Thyroid gland (tissue), 4 donors: ENCODE measurements around the gene NPNT. TPM values are rescaled to one million over a fixed set of nuclear protein-coding genes. Genes with fewer than 3 reads are reported as not detected.

ENCODE experiments used
- DNase-seq, 2 donors: peaks; one replicate each; pipeline ENCODE4 v3.0.0-alpha.2; 2019
- H3K27ac ChIP-seq, 3 donors: fragments of 200-600 bp; sonication (generic); 1 replicate in 2 of 3; 2 replicates in 1 of 3; pipeline ENCODE4 v1.5.1; 2016 to 2019; ENCODE audit warnings: mild to moderate bottlenecking in 1 of 3, moderate library complexity in 1 of 3
- H3K27me3 ChIP-seq: fragments of 200-600 bp; sonication (generic); one replicate; pipeline ENCODE4 v1.5.1; 2019
- H3K36me3 ChIP-seq, 2 donors: fragments of 200-600 bp; sonication (generic); one replicate each; pipeline ENCODE4 v1.5.1; 2016 to 2019
- H3K4me1 ChIP-seq, 2 donors: fragments of 200-600 bp; sonication (generic); one replicate each; pipeline ENCODE4 v1.5.1; 2017 to 2019
- H3K4me3 ChIP-seq, 3 donors: fragments of 200-600 bp; sonication (generic); replicated peaks in 1 of 3; 1 replicate in 2 of 3; 2 replicates in 1 of 3; pipeline ENCODE4 v1.5.1; 2016; ENCODE audit warnings: mild to moderate bottlenecking in 1 of 3
- H3K9me3 ChIP-seq: fragments of 200-600 bp; sonication (generic); one replicate; pipeline ENCODE4 v1.5.1; 2017
- POLR2A ChIP-seq, 2 donors: fragments of 450-650 bp; IDR thresholded peaks; one replicate each; pipeline ENCODE4 v1.6.1; 2017; ENCODE audit warnings: antibody characterized with exemption in 2 of 2, mild to moderate bottlenecking in 2 of 2, moderate library complexity in 1 of 2
- WGBS, 2 donors: methylation state at CpG; one replicate each; pipeline ENCODE4 v1.1.5; 2017; 5-methylcytosine and 5-hydroxymethylcytosine counted together
- intact Hi-C: fragments of 100-400 bp; cut with DNase I; formaldehyde crosslinking; loops from one replicate; pipeline ENCODE4 v1.15.1; 2023
- total RNA-seq, 4 donors: library from RNA; depleted of rRNA; stranded (reverse); fragments of >200 nt; gene quantifications; one replicate each; pipeline ENCODE4 v1.2.3, GENCODE V29; 2016
- TF ChIP-seq, protein P1 (sequence below), 6 experiments: fragments of 200-600 bp in 3 of 6; fragments of 450-650 bp in 3 of 6; sonication (generic) in 3 of 6; IDR thresholded peaks; one replicate each; pipeline ENCODE4 v1.5.1; 2016 to 2019; ENCODE audit warnings: antibody characterized with exemption in 6 of 6, mild to moderate bottlenecking in 2 of 6, inconsistent platforms in 1 of 6, moderate library complexity in 1 of 6

NPNT gene
- total RNA-seq, 4 donors from 2014 or later = 630 to 907 (median 817) TPM

DNA sequence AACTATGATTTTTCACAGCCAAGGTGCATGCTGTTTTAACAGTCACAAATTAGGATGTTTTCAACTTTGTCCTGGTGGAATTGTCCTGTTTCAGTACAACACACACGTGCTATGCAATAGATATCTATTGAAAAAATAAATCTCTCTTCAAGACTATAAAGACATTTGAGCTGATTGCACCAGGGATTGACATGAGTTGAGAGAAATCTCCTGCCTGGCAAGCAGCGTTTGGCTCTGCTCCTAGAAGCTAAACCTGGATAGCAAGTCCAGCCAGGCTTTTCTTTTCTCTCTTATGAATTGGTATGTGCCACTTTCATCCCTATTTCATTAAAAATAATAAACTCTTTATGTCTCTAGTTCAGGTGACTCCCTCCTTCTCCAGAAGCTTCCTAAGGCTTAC, 16.6 kb upstream of the NPNT start:
- intact Hi-C loops = no loop called here
- Histone ChIP-seq H3K27me3 (no peaks in the 10 kb centered on the region), H3K36me3 (no peaks in the 10 kb centered on the region), H3K27ac (no peak overlapping the region), H3K4me1 (peaks cover 6 to 15% of the 10 kb centered on the region in 2 donors), H3K4me3 (no peak overlapping the region), H3K9me3 (no peaks in the 10 kb centered on the region)
- 29 to 33% methylated on average over 2 of the region's 2 CpGs for WGBS, 2 donors
- peak; percentile 42 to 57 for DNase-seq
- TF ChIP-seq, protein P1, sequence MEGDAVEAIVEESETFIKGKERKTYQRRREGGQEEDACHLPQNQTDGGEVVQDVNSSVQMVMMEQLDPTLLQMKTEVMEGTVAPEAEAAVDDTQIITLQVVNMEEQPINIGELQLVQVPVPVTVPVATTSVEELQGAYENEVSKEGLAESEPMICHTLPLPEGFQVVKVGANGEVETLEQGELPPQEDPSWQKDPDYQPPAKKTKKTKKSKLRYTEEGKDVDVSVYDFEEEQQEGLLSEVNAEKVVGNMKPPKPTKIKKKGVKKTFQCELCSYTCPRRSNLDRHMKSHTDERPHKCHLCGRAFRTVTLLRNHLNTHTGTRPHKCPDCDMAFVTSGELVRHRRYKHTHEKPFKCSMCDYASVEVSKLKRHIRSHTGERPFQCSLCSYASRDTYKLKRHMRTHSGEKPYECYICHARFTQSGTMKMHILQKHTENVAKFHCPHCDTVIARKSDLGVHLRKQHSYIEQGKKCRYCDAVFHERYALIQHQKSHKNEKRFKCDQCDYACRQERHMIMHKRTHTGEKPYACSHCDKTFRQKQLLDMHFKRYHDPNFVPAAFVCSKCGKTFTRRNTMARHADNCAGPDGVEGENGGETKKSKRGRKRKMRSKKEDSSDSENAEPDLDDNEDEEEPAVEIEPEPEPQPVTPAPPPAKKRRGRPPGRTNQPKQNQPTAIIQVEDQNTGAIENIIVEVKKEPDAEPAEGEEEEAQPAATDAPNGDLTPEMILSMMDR (IDR thresholded peaks at IDR 0.05) = no peak
- TF ChIP-seq POLR2A (IDR thresholded peaks at IDR 0.05) = no peak

DNA sequence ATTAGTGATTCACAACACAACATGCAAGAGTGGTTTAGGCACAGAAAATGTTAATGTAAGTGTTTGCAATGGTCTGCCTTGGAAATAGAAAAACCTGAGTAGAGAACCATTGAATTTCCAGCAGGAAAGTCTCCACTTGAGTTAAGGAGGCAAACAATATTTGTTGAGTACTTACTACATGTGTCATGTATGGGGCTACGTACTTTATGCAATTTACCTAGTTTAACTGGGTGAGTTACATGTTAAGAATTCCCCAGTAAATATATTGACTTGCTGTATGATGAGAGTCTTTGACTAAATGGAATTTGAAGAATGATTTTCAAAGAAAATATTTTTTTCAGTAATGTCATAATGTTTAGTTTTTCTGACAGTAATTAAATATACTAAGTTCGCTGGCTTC, 7.8 kb upstream of the NPNT start:
- Histone ChIP-seq H3K4me1 (no peaks in the 10 kb centered on the region), H3K36me3 (no peaks in the 10 kb centered on the region), H3K27me3 (no peaks in the 10 kb centered on the region), H3K27ac (no peak overlapping the region), H3K4me3 (no peak overlapping the region), H3K9me3 (no peaks in the 10 kb centered on the region)
- no peak for TF ChIP-seq POLR2A (IDR thresholded peaks at IDR 0.05)
- TF ChIP-seq, protein P1 (IDR thresholded peaks at IDR 0.05) = no peak
- no peak for DNase-seq
- WGBS, 2 donors = 94 to 95% methylated on average over 2 of the region's 2 CpGs
- intact Hi-C loops = no loop called here

DNA sequence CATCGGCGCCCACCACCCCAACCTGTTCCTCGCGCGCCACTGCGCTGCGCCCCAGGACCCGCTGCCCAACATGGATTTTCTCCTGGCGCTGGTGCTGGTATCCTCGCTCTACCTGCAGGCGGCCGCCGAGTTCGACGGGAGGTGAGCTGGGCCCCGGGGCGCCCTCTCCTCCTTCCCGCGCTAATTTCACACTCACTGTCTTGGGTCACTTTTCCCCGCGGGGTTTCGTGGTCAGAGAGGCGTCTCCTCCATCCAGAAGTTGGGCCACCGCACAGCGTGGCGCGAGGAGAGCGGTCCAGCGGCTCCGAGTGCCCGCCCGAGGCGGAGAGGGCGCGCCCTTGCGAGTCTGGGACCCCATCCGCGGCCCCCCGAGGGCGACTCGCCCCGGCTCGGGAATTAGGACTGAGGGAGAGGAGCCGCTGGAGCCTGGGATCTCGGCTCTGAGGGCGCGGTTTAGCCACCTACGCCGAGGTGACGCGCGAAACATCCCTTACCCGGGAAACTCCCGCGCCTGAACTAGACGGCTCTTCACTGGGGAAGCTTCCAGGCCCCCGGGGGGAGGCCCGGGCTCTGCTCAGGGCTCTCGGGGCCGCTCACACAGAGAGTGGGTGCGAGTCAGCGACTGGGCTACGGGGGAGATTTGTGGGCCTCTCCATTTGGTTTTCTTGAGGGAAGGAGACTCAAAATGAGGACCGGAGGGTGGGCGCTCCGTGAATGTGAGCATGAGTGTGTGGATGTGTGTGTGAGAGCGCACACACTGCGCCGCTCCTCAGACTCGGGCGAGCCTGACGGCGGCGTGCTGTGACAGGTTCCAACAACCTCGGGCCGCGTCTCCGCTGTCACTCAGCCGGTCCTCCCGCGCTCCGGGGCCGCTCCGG, 551 bp downstream of the NPNT start:
- Histone ChIP-seq H3K4me3 (peak overlapping the region; percentile 54 to 81 (median 77)), H3K27ac (peak overlapping the region; percentile 86 to 96 (median 95)), H3K9me3 (no peaks in the 10 kb centered on the region), H3K27me3 (no peaks in the 10 kb centered on the region), H3K36me3 (no peaks in the 10 kb centered on the region), H3K4me1 (peaks cover 30 to 41% of the 10 kb centered on the region in 2 donors)
- intact Hi-C loops = loop anchor here (5.0 kb wide), 1 partner anchor 36 kb away; no protein-coding TSS in a partner anchor
- peak in 1 of 2 donors; percentile 32 for TF ChIP-seq POLR2A (IDR thresholded peaks at IDR 0.05)
- TF ChIP-seq, protein P1 (IDR thresholded peaks at IDR 0.05) = peak in 3 of 6 experiments; percentile 24 to 37 (median 28)
- DNase-seq = peak; percentile 65 to 66
- 0 to 1% methylated on average over 42 to 43 of the region's 84 CpGs for WGBS, 2 donors

DNA sequence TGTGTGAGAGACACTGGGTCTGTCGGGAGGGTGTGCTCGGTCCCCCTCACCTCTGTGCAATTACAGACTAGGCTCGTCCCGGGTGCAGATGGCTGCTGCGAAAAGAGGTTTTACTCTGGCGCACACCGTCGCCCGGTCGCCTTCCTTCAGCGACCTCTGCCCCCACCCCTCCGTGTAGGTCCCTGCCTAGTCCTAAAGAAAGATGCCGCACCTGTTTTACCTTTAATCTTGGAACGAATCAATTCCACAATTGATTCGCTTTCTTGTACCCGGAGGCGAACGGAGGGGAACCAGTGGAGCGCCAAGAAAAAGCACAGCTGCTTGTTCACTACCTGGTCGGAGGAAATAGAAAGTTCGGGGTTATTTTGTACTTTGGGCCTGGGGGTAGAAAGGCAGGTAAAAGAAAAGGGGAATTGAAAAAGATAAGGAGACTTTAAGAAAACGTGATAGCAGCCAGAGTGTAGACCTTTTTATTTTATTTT, 1.2 kb downstream of the NPNT start:
- TF ChIP-seq POLR2A (IDR thresholded peaks at IDR 0.05) = no peak
- TF ChIP-seq, protein P1 (IDR thresholded peaks at IDR 0.05) = no peak
- intact Hi-C loops = loop anchor here (5.0 kb wide), 1 partner anchor 36 kb away; no protein-coding TSS in a partner anchor

More for the DNA sequence above, 1.2 kb downstream of the NPNT start:
- WGBS, 2 donors = 4% methylated on average over 20 to 22 of the region's 22 CpGs
- no peaks in the 10 kb centered on the region for H3K9me3 ChIP-seq
- H3K4me1 ChIP-seq = peaks cover 36 to 45% of the 10 kb centered on the region in 2 donors
- peak overlapping the region; percentile 86 to 96 (median 95) for H3K27ac ChIP-seq
- H3K4me3 ChIP-seq = peak overlapping the region; percentile 54 to 81 (median 77)
- no peaks in the 10 kb centered on the region for H3K27me3 ChIP-seq
- H3K36me3 ChIP-seq = no peaks in the 10 kb centered on the region
- DNase-seq = no peak
